ENCODE data around the gene TOLLIP.

TOLLIP gene

GRCh38 chr11:1303973-1304372 is 5.5 kb downstream of the TOLLIP start:
- H3K79me2 ChIP-seq (ENCODE audit: control insufficient read depth, low read length): peaks cover 22% of the 10 kb centered on the region
- peaks cover 4% of the 10 kb centered on the region; the same call in 1 of the 2 replicates for H3F3A ChIP-seq (ENCODE audit: control insufficient read depth, insufficient read depth)
- TF ChIP-seq EZH2phosphoT487 (IDR thresholded peaks at IDR 0.05; ENCODE audit: borderline replicate concordance, low read length): no peak
- TF ChIP-seq CTCF (IDR thresholded peaks at IDR 0.05; ENCODE audit: low read depth, low read length, poor library complexity, severe bottlenecking): no peak
- no peaks in the 10 kb centered on the region for H4K20me1 ChIP-seq (ENCODE audit: control insufficient read depth, insufficient read depth, low read depth, low read length)
- H3K27ac ChIP-seq (ENCODE audit: low read depth, low read length): no peak overlapping the region
- H3K9me2 ChIP-seq (replicated peaks; ENCODE audit: control insufficient read depth, low read length): no peaks in the 10 kb centered on the region
- H3K4me3 ChIP-seq (ENCODE audit: low read length): no peak overlapping the region
- no peaks in the 10 kb centered on the region for H3K36me3 ChIP-seq (ENCODE audit: control insufficient read depth, low read length)
- peaks cover 17% of the 10 kb centered on the region for H3K4me1 ChIP-seq (ENCODE audit: control insufficient read depth, low read length)
- H3K9me3 ChIP-seq (ENCODE audit: control insufficient read depth, insufficient read depth, low read length): no peaks in the 10 kb centered on the region
- H3K4me2 ChIP-seq (ENCODE audit: low read length): no peak overlapping the region
- H3K27me3 ChIP-seq (ENCODE audit: control insufficient read depth, low read length): no peaks in the 10 kb centered on the region

- peak; percentile 39 for TF ChIP-seq CTCF (IDR thresholded peaks at IDR 0.05; ENCODE audit: low read depth, low read length, poor library complexity, severe bottlenecking)
- TF ChIP-seq EZH2phosphoT487 (IDR thresholded peaks at IDR 0.05; ENCODE audit: borderline replicate concordance, low read length): no peak
- H3K79me2 ChIP-seq (ENCODE audit: control insufficient read depth, low read length): peaks cover 20% of the 10 kb centered on the region
- H3K27ac ChIP-seq (ENCODE audit: low read depth, low read length): no peak overlapping the region
- H4K20me1 ChIP-seq (ENCODE audit: control insufficient read depth, insufficient read depth, low read depth, low read length): no peaks in the 10 kb centered on the region
- H3K9me3 ChIP-seq (ENCODE audit: control insufficient read depth, insufficient read depth, low read length): no peaks in the 10 kb centered on the region
- H3F3A ChIP-seq (ENCODE audit: control insufficient read depth, insufficient read depth): peaks cover 4% of the 10 kb centered on the region; the same call in 1 of the 2 replicates
- no peaks in the 10 kb centered on the region for H3K27me3 ChIP-seq (ENCODE audit: control insufficient read depth, low read length)
- H3K9me2 ChIP-seq (replicated peaks; ENCODE audit: control insufficient read depth, low read length): no peaks in the 10 kb centered on the region
- H3K4me1 ChIP-seq (ENCODE audit: control insufficient read depth, low read length): peaks cover 11% of the 10 kb centered on the region
- no peak overlapping the region for H3K4me3 ChIP-seq (ENCODE audit: low read length)
- H3K4me2 ChIP-seq (ENCODE audit: low read length): no peak overlapping the region
- no peaks in the 10 kb centered on the region for H3K36me3 ChIP-seq (ENCODE audit: control insufficient read depth, low read length)
Measured at GRCh38 chr11:1303126-1303821, 6.2 kb downstream of the TOLLIP start.

- Histone ChIP-seq H3K36me3 (ENCODE audit: control insufficient read depth, low read length) (no peaks in the 10 kb centered on the region), H3K9me3 (ENCODE audit: control insufficient read depth, insufficient read depth, low read length) (peaks cover under 1% of the 10 kb centered on the region; the same call in 1 of the 2 replicates), H3K27ac (ENCODE audit: low read depth, low read length) (no peak overlapping the region), H3K4me2 (ENCODE audit: low read length) (no peak overlapping the region), H3K9me2 (replicated peaks; ENCODE audit: control insufficient read depth, low read length) (no peaks in the 10 kb centered on the region), H3F3A (ENCODE audit: control insufficient read depth, insufficient read depth) (peaks cover 4% of the 10 kb centered on the region; the same call in 1 of the 2 replicates), H3K4me1 (ENCODE audit: control insufficient read depth, low read length) (peaks cover 7% of the 10 kb centered on the region), H3K4me3 (ENCODE audit: low read length) (no peak overlapping the region), H3K79me2 (ENCODE audit: control insufficient read depth, low read length) (peaks cover 23% of the 10 kb centered on the region; the same call in 1 of the 2 replicates), H4K20me1 (ENCODE audit: control insufficient read depth, insufficient read depth, low read depth, low read length) (no peaks in the 10 kb centered on the region), H3K27me3 (ENCODE audit: control insufficient read depth, low read length) (no peaks in the 10 kb centered on the region)
- no peak for TF ChIP-seq EZH2phosphoT487 (IDR thresholded peaks at IDR 0.05; ENCODE audit: borderline replicate concordance, low read length)
- TF ChIP-seq CTCF (IDR thresholded peaks at IDR 0.05; ENCODE audit: low read depth, low read length, poor library complexity, severe bottlenecking): no peak
Measured at GRCh38 chr11:1302461-1303125, 6.8 kb downstream of the TOLLIP start.

All from DOHH2 (cell line).